H1 (cell line): Measurements from ENCODE around the gene ZNF74. TPM values are rescaled to one million over a fixed set of nuclear protein-coding genes. Genes with fewer than 3 reads are reported as not detected.

Experiments used
- CTCF ChIA-PET: fragments of 300-600 bp; sonication (Branson Sonifier 250); formaldehyde crosslinking; loops from one replicate; lab custom pipeline; 2021; ENCODE audit not compliant: partially characterized antibody; lab: Charles Lee
- POLR2A ChIA-PET: fragments of 300-600 bp; sonication (Branson Sonifier 250); formaldehyde crosslinking; loops from one replicate; lab custom pipeline; 2021; ENCODE audit warnings: inconsistent platforms; ENCODE audit not compliant: partially characterized antibody; lab: Charles Lee
- DNase-seq, 2 experiments: peaks; one replicate each; pipeline versions ENCODE4 v3.0.0 to v3.0.0-alpha.2; 2010 to 2022; ENCODE audit warnings: low spot score in 2 of 2, low read depth in 1 of 2, mixed read lengths in 1 of 2
- FAIRE-seq: peaks from 2 replicates; lab custom pipeline; 2011; peaks lifted over from hg19 to GRCh38; lab: Jason Lieb, UNC
- H2AFZ ChIP-seq: 2 replicates; pipeline ENCODE4 v1.8.1; 2012; ENCODE audit warnings: low read length, inconsistent platforms
- H2AK5ac ChIP-seq: 2 replicates; pipeline ENCODE4 v1.6.1; 2013; ENCODE audit warnings: low read depth, low read length
- H2BK120ac ChIP-seq: replicated peaks from 2 replicates; pipeline ENCODE3; 2013; ENCODE audit warnings: low read depth, low read length, inconsistent platforms
- H2BK12ac ChIP-seq: 2 replicates; pipeline ENCODE4 v1.6.1; 2013; ENCODE audit warnings: low read depth, low read length
- H2BK15ac ChIP-seq: 2 replicates; pipeline ENCODE4 v1.6.1; 2013; ENCODE audit warnings: low read length
- H2BK20ac ChIP-seq: 2 replicates; pipeline ENCODE4 v1.6.1; 2013; ENCODE audit warnings: low read length
- H2BK5ac ChIP-seq: 2 replicates; pipeline ENCODE4 v1.6.1; 2013; ENCODE audit warnings: low read depth, low read length
- H3K14ac ChIP-seq: 2 replicates; pipeline ENCODE4 v1.6.1; 2013; ENCODE audit warnings: inconsistent platforms; ENCODE audit not compliant: insufficient read length
- H3K18ac ChIP-seq: 2 replicates; pipeline ENCODE4 v1.6.1; 2013; ENCODE audit warnings: low read length; ENCODE audit errors: extremely low read depth
- H3K23ac ChIP-seq: 2 replicates; pipeline ENCODE4 v1.6.1; 2013; ENCODE audit warnings: inconsistent platforms; ENCODE audit not compliant: insufficient read length
- H3K23me2 ChIP-seq: 2 replicates; pipeline ENCODE4 v1.6.1; 2013; ENCODE audit warnings: low read depth, low read length
- H3K27ac ChIP-seq: 2 replicates; pipeline ENCODE4 v1.6.1; 2011; ENCODE audit warnings: low read depth, low read length, inconsistent platforms
- H3K27me3 ChIP-seq, 4 experiments: replicated peaks in 1 of 4; 1 replicate in 1 of 4; 2 replicates in 3 of 4; pipeline versions ENCODE4 v1.6.1 to v1.8.1; 2011 to 2013; ENCODE audit warnings: low read length in 3 of 4, mild to moderate bottlenecking in 3 of 4, inconsistent platforms in 2 of 4, mixed read lengths in 2 of 4, moderate library complexity in 1 of 4; ENCODE audit not compliant: control insufficient read depth in 3 of 4, insufficient read depth in 3 of 4; ENCODE audit errors: extremely low read depth in 1 of 4
- H3K36me3 ChIP-seq, 4 experiments: 2 replicates each; pipeline versions ENCODE4 v1.6.1 to v1.8.1; 2011 to 2013; ENCODE audit warnings: mild to moderate bottlenecking in 4 of 4, low read length in 3 of 4, moderate library complexity in 2 of 4, control low read depth in 1 of 4, inconsistent platforms in 1 of 4; ENCODE audit not compliant: insufficient read depth in 4 of 4, control insufficient read depth in 2 of 4
- H3K4ac ChIP-seq: replicated peaks from 2 replicates; pipeline ENCODE3; 2013; ENCODE audit warnings: low read length, low read depth, mixed read lengths, inconsistent platforms; ENCODE audit not compliant: insufficient read length
- H3K4me1 ChIP-seq, 4 experiments: replicated peaks in 1 of 4; 1 replicate in 1 of 4; 2 replicates in 3 of 4; pipeline versions ENCODE4 v1.6.1 to v1.8.1; 2011 to 2013; ENCODE audit warnings: low read length in 3 of 4, inconsistent platforms in 2 of 4, mixed read lengths in 1 of 4; ENCODE audit not compliant: insufficient read depth in 4 of 4, control insufficient read depth in 3 of 4
- H3K4me2 ChIP-seq, 2 experiments: 2 replicates each; pipeline versions ENCODE4 v1.6.1 to v1.8.1; 2011 to 2013; ENCODE audit warnings: low read depth in 2 of 2, low read length in 2 of 2, control low read depth in 1 of 2, inconsistent platforms in 1 of 2, mild to moderate bottlenecking in 1 of 2; ENCODE audit not compliant: insufficient read depth in 1 of 2
- H3K4me3 ChIP-seq, 4 experiments: fragments of 200-600, 300-600 bp in 1 of 4; sonication (generic), shearing (Covaris generic), sonication (Bioruptor Twin) in 1 of 4; 2 replicates each; pipeline versions ENCODE4 v1.5.1 to v1.8.1; 2011 to 2016; ENCODE audit warnings: low read length in 4 of 4, low read depth in 3 of 4, control low read depth in 2 of 4, inconsistent platforms in 2 of 4, mild to moderate bottlenecking in 2 of 4, mixed read lengths in 1 of 4, moderate library complexity in 1 of 4; ENCODE audit not compliant: insufficient read depth in 2 of 4; ENCODE audit errors: extremely low read depth in 1 of 4
- H3K56ac ChIP-seq: replicated peaks from 2 replicates; pipeline ENCODE3; 2013; ENCODE audit warnings: low read depth, mild to moderate bottlenecking, mixed read lengths, low read length, inconsistent platforms; ENCODE audit not compliant: insufficient read length
- H3K79me1 ChIP-seq: 2 replicates; pipeline ENCODE4 v1.6.1; 2013; ENCODE audit warnings: low read depth, low read length, control low read depth
- H3K79me2 ChIP-seq, 2 experiments: 2 replicates each; pipeline versions ENCODE4 v1.6.1 to v1.8.1; 2012 to 2013; ENCODE audit warnings: low read length in 2 of 2, mild to moderate bottlenecking in 2 of 2, inconsistent platforms in 1 of 2; ENCODE audit not compliant: insufficient read depth in 2 of 2, control insufficient read depth in 1 of 2
- H3K9ac ChIP-seq, 4 experiments: replicated peaks in 1 of 4; 1 replicate in 1 of 4; 2 replicates in 3 of 4; pipeline versions ENCODE4 v1.6.1 to v1.8.1; 2011 to 2013; ENCODE audit warnings: low read depth in 3 of 4, low read length in 3 of 4, control low read depth in 2 of 4, mild to moderate bottlenecking in 2 of 4, moderate library complexity in 2 of 4, inconsistent platforms in 1 of 4; ENCODE audit errors: extremely low read depth in 1 of 4
- H3K9me3 ChIP-seq, 2 experiments: 2 replicates each; pipeline versions ENCODE4 v1.6.1 to v1.8.1; 2012 to 2013; ENCODE audit warnings: mild to moderate bottlenecking in 2 of 2, moderate library complexity in 2 of 2, control low read depth in 1 of 2, inconsistent platforms in 1 of 2, low read depth in 1 of 2, low read length in 1 of 2, mixed read lengths in 1 of 2; ENCODE audit not compliant: insufficient read depth in 2 of 2
- H4K20me1 ChIP-seq, 2 experiments: replicated peaks in 1 of 2; 2 replicates each; pipeline versions ENCODE3 to v1.8.1; 2011 to 2013; ENCODE audit warnings: inconsistent platforms in 2 of 2, low read length in 2 of 2, mild to moderate bottlenecking in 1 of 2; ENCODE audit not compliant: insufficient read depth in 2 of 2, control insufficient read depth in 1 of 2
- H4K5ac ChIP-seq: 2 replicates; pipeline ENCODE4 v1.6.1; 2013; ENCODE audit warnings: low read length, low read depth, mixed read lengths, inconsistent platforms; ENCODE audit not compliant: insufficient read length
- H4K8ac ChIP-seq: 2 replicates; pipeline ENCODE4 v1.8.0; 2013; ENCODE audit warnings: mild to moderate bottlenecking, moderate library complexity, low read length, inconsistent platforms; ENCODE audit not compliant: insufficient read depth; ENCODE audit errors: extremely low read depth
- H4K91ac ChIP-seq: replicated peaks from 2 replicates; pipeline ENCODE3; 2013; ENCODE audit warnings: low read length, mixed read lengths, inconsistent platforms; ENCODE audit not compliant: insufficient read length
- ASH2L ChIP-seq: fragments of 200-600, 300-600 bp; sonication (generic); IDR thresholded peaks from one replicate; pipeline ENCODE4 v1.7.1; 2017; ENCODE audit warnings: low read length
- CHD2 ChIP-seq: IDR thresholded peaks from 2 replicates; pipeline ENCODE4 v1.6.1; 2012; ENCODE audit warnings: low read length, improper control_type of control experiment
- CREB1 ChIP-seq: IDR thresholded peaks from 2 replicates; pipeline ENCODE4 v1.6.1; 2012; ENCODE audit warnings: inconsistent platforms
- SP1 ChIP-seq: IDR thresholded peaks from 2 replicates; pipeline ENCODE4 v1.6.1; 2011; ENCODE audit warnings: low read depth, low read length
- SP2 ChIP-seq: IDR thresholded peaks from 2 replicates; pipeline ENCODE4 v1.6.1; 2012; ENCODE audit warnings: mild to moderate bottlenecking, low read length, inconsistent platforms
- WGBS, 2 experiments: shearing (Covaris generic) in 1 of 2; methylation state at CpG; one replicate each; pipeline versions ENCODE4 v1.1.6 to v1.1.7; 2013 to 2015; ENCODE audit warnings: low lambda C conversion rate in 2 of 2, mixed read lengths in 2 of 2, inconsistent platforms in 1 of 2, low coverage in 1 of 2, missing lambda C conversion rate in 1 of 2; ENCODE audit not compliant: insufficient replicate concordance in 2 of 2, insufficient coverage in 1 of 2, insufficient read length in 1 of 2; ENCODE audit errors: extremely low coverage in 1 of 2, missing lambda C conversion rate in 1 of 2; 5-methylcytosine and 5-hydroxymethylcytosine counted together
- polyA plus RNA-seq, 7 experiments: library from polyadenylated mRNA; depleted of rRNA in 3 of 7; stranded (reverse) in 5 of 7; unstranded in 2 of 7; fragments of >200 nt in 5 of 7; fragments of 200-250 nt in 2 of 7; gene quantifications; 1 replicate in 5 of 7; 2 replicates in 1 of 7; 4 replicates in 1 of 7; pipeline versions ENCODE4 v1.2.1 to v1.2.3, GENCODE V29; 2011 to 2013; ENCODE audit warnings: missing spikeins in 2 of 7, mixed read lengths in 2 of 7
- total RNA-seq: library from RNA; stranded (reverse); fragmentation: NEBNext Ultra II Directional; extraction: Animal tissue kit (Norgen Biotek cat#: 25700); gene quantifications from 2 replicates; pipeline ENCODE4 v1.2.1, GENCODE V29; 2021
- TF ChIP-seq, protein P1 (sequence below): IDR thresholded peaks from 2 replicates; pipeline ENCODE4 v1.6.1; 2012; ENCODE audit warnings: inconsistent platforms
- TF ChIP-seq, protein P2 (sequence below): IDR thresholded peaks from 2 replicates; pipeline ENCODE4 v1.6.1; 2012; ENCODE audit warnings: inconsistent platforms

ZNF74 gene
- total and polyA plus RNA-seq, 2 of the 8 experiments (the other 6 are each of a cell fraction or from before 2014, with no cell fraction given) = 29.7 to 45.7 TPM

DNA sequence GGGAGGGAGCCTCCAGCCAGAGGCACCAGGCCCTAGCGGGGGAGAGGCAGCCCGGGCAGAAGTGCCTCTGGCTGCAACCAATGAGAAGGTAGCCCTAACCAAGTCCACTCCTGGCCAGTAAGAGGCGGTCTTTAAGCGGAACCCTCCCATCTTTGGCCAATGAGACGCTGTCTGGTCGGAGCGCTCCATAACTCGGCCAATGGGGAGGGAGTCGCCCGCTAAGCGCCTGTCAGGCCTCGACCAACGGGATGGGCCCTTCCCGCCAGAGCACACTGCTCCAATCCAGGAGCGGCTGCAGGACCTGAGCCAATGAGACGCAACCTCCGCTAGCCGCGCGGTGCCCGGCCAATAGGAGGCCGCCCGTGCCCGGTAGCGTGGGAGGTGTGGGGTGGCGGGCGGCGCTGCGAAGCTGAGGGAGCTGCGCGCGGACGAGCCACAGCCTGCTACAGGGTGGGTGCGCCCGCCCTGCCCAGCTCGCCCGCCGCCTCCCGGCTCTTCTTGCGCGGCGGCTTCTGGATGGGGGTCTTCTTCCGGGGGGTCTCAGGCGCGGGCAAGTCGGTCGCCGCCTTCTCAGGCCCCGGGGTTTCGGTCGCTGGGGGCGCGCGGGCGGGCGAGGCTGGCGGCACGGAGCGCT, 31.1 kb downstream of the ZNF74 start:
- FAIRE-seq (no peak), DNase-seq (no peak)
- no peak overlapping the region for H2BK20ac ChIP-seq
- H3K18ac ChIP-seq = no peak overlapping the region
- H3K9me3 ChIP-seq = no peaks in the 10 kb centered on the region
- peaks cover 0 to 12% (median 7%) of the 10 kb centered on the region in 4 experiments; a peak in 5 of 7 replicates for H3K4me1 ChIP-seq
- ChIA-PET POLR2A (interaction anchor here (1.0 kb wide), 1 partner anchor 11 kb away, joined by 3 read pairs; no protein-coding TSS in a partner anchor), CTCF (interaction anchor here (1.8 kb wide), 1 partner anchor 31 kb away, joined by 6 read pairs; no protein-coding TSS in a partner anchor)
- H3K23me2 ChIP-seq = peaks cover 7% of the 10 kb centered on the region; the same call in 1 of the 2 replicates
- H4K8ac ChIP-seq = peak overlapping the region; percentile 40; the same call in 1 of the 2 replicates
- no peak overlapping the region for H2AFZ ChIP-seq
- no peak overlapping the region for H3K27ac ChIP-seq
- no peaks in the 10 kb centered on the region for H3K79me2 ChIP-seq
- H3K36me3 ChIP-seq = no peaks in the 10 kb centered on the region
- H4K91ac ChIP-seq = no peak overlapping the region
- no peak overlapping the region for H3K4ac ChIP-seq
- no peak overlapping the region for H3K56ac ChIP-seq
- peaks cover 7 to 19% (median 15%) of the 10 kb centered on the region in 4 experiments for H3K27me3 ChIP-seq
- no peak overlapping the region for H3K4me2 ChIP-seq
- H3K14ac ChIP-seq = no peak overlapping the region
- no peak overlapping the region for H2BK15ac ChIP-seq
- no peak overlapping the region for H2BK12ac ChIP-seq
- 91% methylated on average over 17 of the region's 59 CpGs; no CpG with 5 or more reads in 1 of the 2 experiments for WGBS, 2 experiments
- H3K79me1 ChIP-seq = no peaks in the 10 kb centered on the region; the same call in 1 of the 2 replicates
- no peak overlapping the region for H2BK5ac ChIP-seq
- no peak overlapping the region for H3K23ac ChIP-seq
- no peak overlapping the region for H2AK5ac ChIP-seq
- TF ChIP-seq SP1 = peak; percentile 86
- no peak for TF ChIP-seq CREB1
- peak; percentile 65 for TF ChIP-seq CHD2
- TF ChIP-seq, protein P1, sequence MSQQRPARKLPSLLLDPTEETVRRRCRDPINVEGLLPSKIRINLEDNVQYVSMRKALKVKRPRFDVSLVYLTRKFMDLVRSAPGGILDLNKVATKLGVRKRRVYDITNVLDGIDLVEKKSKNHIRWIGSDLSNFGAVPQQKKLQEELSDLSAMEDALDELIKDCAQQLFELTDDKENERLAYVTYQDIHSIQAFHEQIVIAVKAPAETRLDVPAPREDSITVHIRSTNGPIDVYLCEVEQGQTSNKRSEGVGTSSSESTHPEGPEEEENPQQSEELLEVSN = peak; percentile 89
- TF ChIP-seq ASH2L = no peak
- TF ChIP-seq SP2 = peak; percentile 19; the same call in 1 of the 2 replicates
- TF ChIP-seq, protein P2, sequence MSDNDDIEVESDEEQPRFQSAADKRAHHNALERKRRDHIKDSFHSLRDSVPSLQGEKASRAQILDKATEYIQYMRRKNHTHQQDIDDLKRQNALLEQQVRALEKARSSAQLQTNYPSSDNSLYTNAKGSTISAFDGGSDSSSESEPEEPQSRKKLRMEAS = peak; percentile 58
- H3K9ac ChIP-seq = no peak overlapping the region
- H2BK120ac ChIP-seq = no peak overlapping the region
- no peak overlapping the region for H4K5ac ChIP-seq
- peaks cover 5 to 18% of the 10 kb centered on the region in 2 experiments for H4K20me1 ChIP-seq
- no peak overlapping the region for H3K4me3 ChIP-seq
